Progenitor cell of endocrine pancreas (in vitro differentiated cells): ENCODE results near the gene PDSS2. TPM values are rescaled to one million over a fixed set of nuclear protein-coding genes. Genes with fewer than 3 reads are reported as not detected.
"Not testable (repeated sequence)": the region's sequence is repeated elsewhere in the genome, so short reads cannot be mapped to it uniquely, and the experiment has no call there.

Experiments used
- DNase-seq: peaks from one replicate; pipeline ENCODE4 v3.0.0; 2021; ENCODE audit warnings: low spot score; ENCODE audit not compliant: unreplicated experiment
- H3K27ac Mint-ChIP-seq: 2 replicates; pipeline ENCODE4 v1.8.0; 2021; ENCODE audit warnings: mild to moderate bottlenecking, moderate library complexity, mixed read lengths
- H3K27me3 Mint-ChIP-seq: 2 replicates; pipeline ENCODE4 v1.8.0; 2021; ENCODE audit warnings: mixed read lengths
- H3K36me3 Mint-ChIP-seq: 2 replicates; pipeline ENCODE4 v1.8.0; 2022; ENCODE audit warnings: mixed read lengths; ENCODE audit not compliant: insufficient read depth
- H3K4me1 Mint-ChIP-seq: 2 replicates; pipeline ENCODE4 v1.8.0; 2021; ENCODE audit warnings: low read depth, mixed read lengths
- H3K4me3 Mint-ChIP-seq: 2 replicates; pipeline ENCODE4 v1.8.0; 2021; ENCODE audit warnings: low read depth, mild to moderate bottlenecking, moderate library complexity, mixed read lengths
- H3K9me3 Mint-ChIP-seq: 2 replicates; pipeline ENCODE4 v1.8.0; 2021; ENCODE audit warnings: low read depth, mixed read lengths
- total RNA-seq: library from RNA; stranded (reverse); gene quantifications from 2 replicates; pipeline ENCODE4 v1.2.1, GENCODE V29; 2021
- TF ChIP-seq, protein P1 (sequence below): fragments of 200-600 bp; sonication (generic); IDR thresholded peaks from one replicate; pipeline ENCODE4 v1.5.0; 2021; ENCODE audit warnings: antibody characterized with exemption, mild to moderate bottlenecking; ENCODE audit not compliant: unreplicated experiment

Gene PDSS2
- total RNA-seq, 1 donor from 2014 or later: 12.8 TPM

DNA sequence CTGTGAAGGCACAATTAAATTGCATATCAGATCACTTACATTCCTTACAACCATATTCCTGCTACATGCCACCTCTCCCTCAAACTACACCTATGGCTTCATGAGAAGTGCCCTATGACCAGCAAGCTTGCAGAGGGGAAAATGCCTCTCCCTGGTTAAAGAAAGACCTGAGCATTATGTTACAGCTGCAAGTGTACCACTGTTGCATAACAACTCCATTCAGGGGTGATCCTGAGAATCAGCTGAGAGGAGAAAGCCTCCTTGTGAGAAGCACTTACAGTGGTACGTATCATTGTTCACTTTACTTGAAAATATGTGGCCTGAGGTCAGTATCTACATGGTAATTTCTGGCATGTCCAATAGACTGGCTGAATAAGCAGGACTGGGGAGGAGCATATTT lies 20.0 kb downstream of the PDSS2 start:
- H3K27ac Mint-ChIP-seq: no peak overlapping the region
- no peaks in the 10 kb centered on the region for H3K4me1 Mint-ChIP-seq
- H3K36me3 Mint-ChIP-seq: no peaks in the 10 kb centered on the region
- no peaks in the 10 kb centered on the region for H3K27me3 Mint-ChIP-seq
- no peak overlapping the region for H3K4me3 Mint-ChIP-seq
- no peaks in the 10 kb centered on the region for H3K9me3 Mint-ChIP-seq
- DNase-seq: no peak
- TF ChIP-seq, protein P1, sequence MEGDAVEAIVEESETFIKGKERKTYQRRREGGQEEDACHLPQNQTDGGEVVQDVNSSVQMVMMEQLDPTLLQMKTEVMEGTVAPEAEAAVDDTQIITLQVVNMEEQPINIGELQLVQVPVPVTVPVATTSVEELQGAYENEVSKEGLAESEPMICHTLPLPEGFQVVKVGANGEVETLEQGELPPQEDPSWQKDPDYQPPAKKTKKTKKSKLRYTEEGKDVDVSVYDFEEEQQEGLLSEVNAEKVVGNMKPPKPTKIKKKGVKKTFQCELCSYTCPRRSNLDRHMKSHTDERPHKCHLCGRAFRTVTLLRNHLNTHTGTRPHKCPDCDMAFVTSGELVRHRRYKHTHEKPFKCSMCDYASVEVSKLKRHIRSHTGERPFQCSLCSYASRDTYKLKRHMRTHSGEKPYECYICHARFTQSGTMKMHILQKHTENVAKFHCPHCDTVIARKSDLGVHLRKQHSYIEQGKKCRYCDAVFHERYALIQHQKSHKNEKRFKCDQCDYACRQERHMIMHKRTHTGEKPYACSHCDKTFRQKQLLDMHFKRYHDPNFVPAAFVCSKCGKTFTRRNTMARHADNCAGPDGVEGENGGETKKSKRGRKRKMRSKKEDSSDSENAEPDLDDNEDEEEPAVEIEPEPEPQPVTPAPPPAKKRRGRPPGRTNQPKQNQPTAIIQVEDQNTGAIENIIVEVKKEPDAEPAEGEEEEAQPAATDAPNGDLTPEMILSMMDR: no peak

DNA sequence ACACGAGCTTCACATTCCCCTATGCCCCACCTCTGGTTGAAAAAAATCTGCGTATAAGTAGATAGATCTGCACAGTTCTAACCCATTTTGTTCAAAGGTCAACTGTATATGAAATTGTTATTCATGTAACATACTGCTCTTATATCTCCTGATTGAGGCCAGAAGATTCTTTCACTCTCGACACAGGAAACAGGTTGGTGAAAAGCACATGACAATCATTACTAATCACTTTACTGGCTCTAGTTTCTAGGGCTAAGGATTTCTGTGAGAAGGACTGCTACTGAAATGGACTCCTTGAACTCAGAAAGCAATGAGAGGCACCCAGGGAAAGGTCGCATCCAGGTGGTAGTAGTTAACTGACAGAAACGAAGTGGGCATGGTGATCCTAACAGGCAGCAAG lies 21.7 kb downstream of the PDSS2 start:
- DNase-seq: no peak
- no peaks in the 10 kb centered on the region for H3K27me3 Mint-ChIP-seq
- no peaks in the 10 kb centered on the region for H3K4me1 Mint-ChIP-seq
- TF ChIP-seq, protein P1: no peak
- H3K27ac Mint-ChIP-seq: no peak overlapping the region
- peaks cover 2% of the 10 kb centered on the region for H3K36me3 Mint-ChIP-seq
- peaks cover 10% of the 10 kb centered on the region for H3K9me3 Mint-ChIP-seq
- H3K4me3 Mint-ChIP-seq: no peak overlapping the region

DNA sequence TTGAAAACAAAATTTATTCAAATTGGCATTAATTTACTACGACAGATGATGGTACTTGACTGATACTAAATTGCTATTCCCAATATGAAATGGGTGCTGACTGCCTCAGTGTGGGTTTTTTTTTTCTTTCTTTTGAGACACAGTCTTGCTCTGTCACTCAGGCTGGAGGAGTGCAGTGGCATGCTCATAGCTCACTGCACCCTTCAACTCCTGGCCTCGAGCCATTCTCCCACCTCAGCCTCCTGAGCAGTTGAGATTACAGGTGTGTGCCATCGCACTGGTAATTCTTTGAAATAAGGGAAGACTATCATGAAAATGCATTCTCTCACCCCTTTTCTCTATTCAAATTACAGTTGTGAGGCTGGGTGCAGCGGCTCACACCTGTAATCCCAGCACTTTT lies 22.5 kb downstream of the PDSS2 start:
- DNase-seq: no peak
- Mint-ChIP-seq H3K27ac (no peak overlapping the region), H3K4me3 (no peak overlapping the region), H3K27me3 (no peaks in the 10 kb centered on the region), H3K4me1 (no peaks in the 10 kb centered on the region), H3K9me3 (peaks cover 10% of the 10 kb centered on the region), H3K36me3 (peaks cover 2% of the 10 kb centered on the region)
- TF ChIP-seq, protein P1: no peak

DNA sequence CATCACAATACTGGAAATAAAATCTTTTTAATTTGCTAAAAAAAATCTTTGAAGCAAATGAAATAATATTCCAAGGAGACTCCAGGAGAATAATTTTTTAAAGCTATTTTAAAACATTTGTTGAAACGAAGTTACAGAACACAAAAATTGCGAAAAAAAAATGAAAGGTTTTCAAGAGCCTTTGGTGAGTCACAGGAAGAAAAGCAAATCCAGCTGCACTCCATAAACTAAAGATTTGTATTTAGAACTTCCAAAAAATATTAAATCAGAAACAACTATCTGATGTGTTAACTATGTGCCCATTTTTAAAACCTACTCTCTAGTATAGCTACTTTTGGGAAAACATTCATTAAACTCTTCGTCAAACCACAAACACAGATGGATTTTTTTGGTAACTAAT lies 23.6 kb downstream of the PDSS2 start:
- peaks cover 10% of the 10 kb centered on the region for H3K9me3 Mint-ChIP-seq
- DNase-seq: no peak
- H3K4me1 Mint-ChIP-seq: no peaks in the 10 kb centered on the region
- TF ChIP-seq, protein P1: no peak
- no peak overlapping the region for H3K4me3 Mint-ChIP-seq
- H3K27ac Mint-ChIP-seq: no peak overlapping the region
- no peaks in the 10 kb centered on the region for H3K27me3 Mint-ChIP-seq
- peaks cover 2% of the 10 kb centered on the region for H3K36me3 Mint-ChIP-seq

DNA sequence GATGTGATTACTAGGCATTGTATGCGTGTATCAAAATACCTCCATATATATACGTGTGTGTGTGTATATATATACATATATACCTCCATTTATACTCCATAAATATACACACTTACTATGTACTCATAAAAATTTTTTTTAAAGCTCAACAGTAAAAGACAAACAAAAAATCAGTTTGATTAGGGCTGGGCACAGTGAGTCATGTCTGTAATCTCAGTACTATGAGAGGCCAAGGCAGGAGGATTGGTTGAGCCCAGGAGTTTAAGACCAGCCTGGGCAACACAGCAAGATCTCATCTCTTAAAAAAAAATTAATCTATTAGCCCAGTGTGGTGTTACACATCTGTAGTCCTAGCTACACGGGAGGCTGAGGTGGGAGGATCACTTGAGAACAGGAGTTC lies 24.6 kb downstream of the PDSS2 start:
- Mint-ChIP-seq H3K36me3 (peaks cover 2% of the 10 kb centered on the region), H3K9me3 (peaks cover 10% of the 10 kb centered on the region), H3K4me1 (no peaks in the 10 kb centered on the region), H3K27me3 (no peaks in the 10 kb centered on the region), H3K4me3 (no peak overlapping the region), H3K27ac (no peak overlapping the region)
- TF ChIP-seq, protein P1: no peak
- DNase-seq: no peak

DNA sequence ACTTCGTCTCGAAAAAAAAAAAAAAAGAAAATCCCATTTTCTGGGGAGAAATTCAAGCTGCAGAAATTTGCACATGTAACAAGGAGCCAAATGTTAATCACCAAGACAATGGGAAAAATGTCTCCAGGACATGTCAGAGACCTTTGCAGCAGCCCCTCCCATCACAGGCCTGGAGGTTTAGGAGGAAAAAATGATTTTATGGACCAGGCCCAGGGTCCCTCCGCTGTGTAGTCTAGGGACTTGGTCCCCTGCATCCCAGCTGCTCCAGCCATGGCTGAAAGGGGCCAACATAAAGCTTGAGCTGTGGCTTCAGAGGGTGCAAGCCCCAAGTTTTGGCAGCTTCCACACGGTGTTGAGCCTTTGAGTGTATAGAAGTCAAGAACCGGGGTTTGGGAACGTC lies 33.4 kb downstream of the PDSS2 start:
- H3K4me3 Mint-ChIP-seq, H3K27ac Mint-ChIP-seq, H3K4me1 Mint-ChIP-seq, DNase-seq, H3K27me3 Mint-ChIP-seq: not testable (repeated sequence)
- peaks cover 17% of the 10 kb centered on the region for H3K9me3 Mint-ChIP-seq
- peaks cover 19% of the 10 kb centered on the region for H3K36me3 Mint-ChIP-seq
